HG02943 (cell line): Measurements from ENCODE around the gene UNC45A.

Source experiments
- ATAC-seq: cut with Tn5 transposase; IDR thresholded peaks from one replicate; pipeline ENCODE4 v1.9.1; 2021; ENCODE audit warnings: mild to moderate bottlenecking, low read depth, moderate library complexity; ENCODE audit not compliant: unreplicated experiment

UNC45A gene

DNA sequence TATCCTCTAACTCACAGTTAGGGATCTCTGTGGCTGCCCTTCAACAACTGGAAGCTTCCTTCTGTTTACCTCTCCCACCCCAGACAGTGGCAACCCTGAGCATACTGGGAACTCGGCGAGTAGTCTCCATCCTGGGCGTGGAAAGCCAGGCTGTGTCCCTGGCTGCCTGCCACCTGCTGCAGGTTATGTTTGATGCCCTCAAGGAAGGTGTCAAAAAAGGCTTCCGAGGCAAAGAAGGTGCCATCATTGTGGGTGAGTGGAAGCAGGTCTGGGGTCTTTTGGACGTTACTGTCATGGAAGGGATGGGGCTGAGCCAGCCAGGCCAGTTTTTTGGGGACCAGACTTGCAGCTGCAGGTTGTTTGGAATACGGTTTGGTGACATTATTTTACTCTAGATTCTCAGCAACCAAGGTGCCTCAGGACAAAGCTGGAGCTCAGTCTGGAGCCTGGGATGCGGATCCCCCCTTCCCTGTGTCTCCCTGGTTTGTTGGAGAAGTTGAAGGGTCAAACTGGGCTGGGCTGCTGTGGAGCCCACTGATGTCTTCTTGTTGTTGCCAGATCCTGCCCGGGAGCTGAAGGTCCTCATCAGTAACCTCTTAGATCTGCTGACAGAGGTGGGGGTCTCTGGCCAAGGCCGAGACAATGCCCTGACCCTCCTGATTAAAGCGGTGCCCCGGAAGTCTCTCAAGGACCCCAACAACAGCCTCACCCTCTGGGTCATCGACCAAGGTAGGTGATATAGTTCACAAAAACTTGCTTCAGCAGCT is 7.5 kb downstream of the UNC45A start:
- no peak for ATAC-seq

- no peak for ATAC-seq
Measured at GRCh38 chr15:90945091-90945490, 10.0 kb downstream of the UNC45A start.

- ATAC-seq = no peak
Measured at GRCh38 chr15:90946538-90946937, 11.5 kb downstream of the UNC45A start.

GRCh38 chr15:90946941-90947576 is 12.0 kb downstream of the UNC45A start:
- no peak for ATAC-seq

GRCh38 chr15:90947577-90948357 is 12.7 kb downstream of the UNC45A start:
- ATAC-seq = no peak

DNA sequence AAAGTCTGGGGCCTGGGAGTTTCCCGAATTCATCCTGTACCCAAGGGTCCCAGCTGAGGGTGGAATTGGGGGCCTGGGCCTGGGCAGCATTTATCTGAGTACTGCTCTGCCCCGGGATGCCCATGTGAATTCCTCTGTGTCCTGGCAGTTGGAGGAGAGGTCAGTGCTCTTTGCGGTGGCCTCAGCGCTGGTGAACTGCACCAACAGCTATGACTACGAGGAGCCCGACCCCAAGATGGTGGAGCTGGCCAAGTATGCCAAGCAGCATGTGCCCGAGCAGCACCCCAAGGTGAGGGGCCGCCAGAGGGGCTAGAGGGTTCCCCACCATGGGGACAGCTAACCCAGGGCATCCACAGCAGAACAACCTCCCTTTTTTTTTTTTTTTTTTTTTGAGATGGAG is 13.4 kb downstream of the UNC45A start:
- ATAC-seq = no peak

- ATAC-seq = no peak
Measured at GRCh38 chr15:90949979-90950675, 15.0 kb downstream of the UNC45A start.

DNA sequence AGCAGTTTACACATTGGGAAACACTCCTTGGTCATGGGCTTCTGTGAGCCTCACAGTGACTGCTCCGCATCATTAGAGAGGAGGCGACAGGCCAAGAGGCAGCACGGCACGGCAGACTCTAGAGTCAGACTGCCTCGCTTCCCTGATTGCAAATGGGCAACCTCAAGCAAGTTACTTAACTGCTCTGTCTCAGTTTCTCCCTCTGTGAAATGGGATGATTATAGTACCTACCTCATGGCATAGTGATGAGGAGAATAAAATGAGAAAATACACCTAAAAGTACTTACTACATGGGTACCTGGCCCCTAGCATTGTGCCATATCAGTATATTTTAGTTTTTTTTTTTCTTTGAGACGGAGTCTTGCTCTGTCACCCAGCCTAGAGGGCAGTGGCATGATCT is 15.6 kb downstream of the UNC45A start:
- no peak for ATAC-seq

- ATAC-seq = no peak
Measured at GRCh38 chr15:90952901-90953677, 18.0 kb downstream of the UNC45A start.

DNA sequence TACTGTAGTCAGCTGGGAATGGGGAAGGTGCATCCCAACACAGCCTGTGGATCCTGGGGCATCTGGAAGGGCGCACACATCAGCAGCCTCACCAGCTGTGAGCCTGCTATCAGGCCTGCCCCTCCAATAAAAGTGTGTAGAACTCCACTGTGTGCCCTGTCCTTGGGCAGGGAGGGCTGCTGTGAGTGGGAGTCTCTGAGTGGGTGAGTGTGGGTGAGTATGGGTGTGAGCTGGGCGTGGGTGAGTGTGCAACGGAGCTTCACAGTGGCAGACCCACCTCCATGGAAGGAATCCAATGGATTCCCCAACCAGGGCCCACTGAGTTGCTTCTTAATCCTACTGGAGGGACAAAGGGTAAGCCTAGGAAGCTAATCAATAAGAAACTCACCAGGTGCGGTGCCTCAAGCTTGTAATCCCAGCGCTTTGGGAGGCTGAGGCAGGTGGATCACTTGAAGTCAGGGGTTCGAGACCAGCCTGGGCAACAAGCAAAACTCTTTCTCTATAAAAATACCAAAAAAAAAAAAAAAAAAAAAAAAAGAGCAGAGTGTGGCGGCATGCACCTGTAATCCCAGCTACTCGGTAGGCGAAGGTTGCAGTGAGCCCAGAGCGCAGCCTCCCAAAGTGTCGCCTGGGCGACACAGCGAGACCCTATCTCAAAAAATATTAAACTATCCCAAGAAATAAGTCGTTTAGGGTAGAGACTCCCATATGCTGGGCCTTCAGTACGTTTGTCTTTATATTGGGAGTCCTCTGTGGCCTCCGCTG is 19.0 kb downstream of the UNC45A start:
- ATAC-seq = no peak

- peak; percentile 92 for ATAC-seq
Measured at GRCh38 chr15:90954712-90955623, 19.9 kb downstream of the UNC45A start, which contains the start of gene RCCD1. Gene RCCD1, plus strand, starts transcription at chr15:90954884. Its CDS starts 1,851 bp downstream, at chr15:90956735.

- ATAC-seq = no peak
Measured at GRCh38 chr15:90955624-90956273, 20.7 kb downstream of the UNC45A start.

GRCh38 chr15:90956274-90957030 is 21.4 kb downstream of the UNC45A start:
- no peak for ATAC-seq

- ATAC-seq = no peak
Measured at GRCh38 chr15:90957031-90957790, 22.1 kb downstream of the UNC45A start.

DNA sequence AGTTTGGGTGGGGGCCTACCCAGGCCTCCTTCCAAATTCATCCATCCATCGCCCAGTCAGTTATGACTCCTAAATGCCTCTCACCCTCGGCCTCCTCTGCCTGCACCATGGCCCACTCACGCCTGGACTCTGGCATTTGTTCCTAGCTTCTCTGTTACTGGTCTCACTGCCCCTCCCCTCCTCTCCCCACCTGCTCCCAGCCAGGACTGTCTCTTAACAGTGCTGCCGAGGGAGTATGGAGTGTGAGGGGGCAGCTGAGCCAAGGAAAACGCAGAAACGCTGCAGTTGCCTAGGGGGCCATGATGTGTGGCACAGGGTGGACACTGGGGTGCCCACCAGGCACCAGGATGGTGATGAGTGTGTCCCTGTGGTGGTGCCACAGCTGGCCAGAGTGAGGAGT is 22.7 kb downstream of the UNC45A start:
- no peak for ATAC-seq

DNA sequence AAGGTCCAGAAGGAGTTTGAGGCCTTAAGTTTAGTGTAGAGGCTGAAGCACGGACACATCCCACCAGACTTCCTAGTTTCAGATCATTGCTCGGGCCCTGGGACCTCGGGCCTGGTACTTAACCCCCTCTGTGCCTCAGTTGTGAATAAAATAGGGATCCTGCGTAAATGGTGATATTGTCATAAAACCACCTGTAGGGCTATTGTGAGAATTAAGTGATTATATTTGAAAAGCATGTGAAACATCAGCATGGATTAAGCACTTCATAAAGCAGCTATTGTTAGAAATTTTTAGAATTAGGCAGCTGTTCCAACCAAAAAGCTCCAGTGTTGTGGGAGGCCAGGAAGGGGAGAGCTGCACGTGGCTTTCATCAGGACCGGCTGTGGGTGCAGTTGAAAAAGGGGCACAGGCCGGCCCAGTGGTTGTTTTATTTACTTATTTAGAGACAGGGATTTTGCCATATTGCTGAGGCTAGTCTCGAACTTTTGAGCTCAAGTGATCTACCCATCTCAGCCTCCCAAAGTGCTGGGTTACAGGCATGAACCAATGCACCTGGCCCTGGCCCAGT is 24.0 kb downstream of the UNC45A start:
- ATAC-seq = no peak
